Mesenchymal stem cell (in vitro differentiated cells and primary cell): ENCODE measurements around the gene PTEN. TPM values are rescaled to one million over a fixed set of nuclear protein-coding genes. Genes with fewer than 3 reads are reported as not detected.

Experiments
- DNase-seq: peaks from one replicate; pipeline ENCODE4 v3.0.0-alpha.2; 2013
- H2AFZ ChIP-seq: one replicate; pipeline ENCODE4 v1.6.1; 2013; ENCODE audit warnings: low read depth, mild to moderate bottlenecking, control low read depth, inconsistent platforms, low read length, moderate library complexity
- H2AK5ac ChIP-seq: 2 replicates; pipeline ENCODE4 v1.6.1; 2013; ENCODE audit warnings: low read length, moderate library complexity, mild to moderate bottlenecking, inconsistent platforms; ENCODE audit not compliant: severe bottlenecking
- H2BK120ac ChIP-seq: one replicate; pipeline ENCODE4 v1.6.1; 2013; ENCODE audit warnings: low read depth, mild to moderate bottlenecking, inconsistent platforms, low read length, moderate library complexity
- H2BK12ac ChIP-seq, 2 experiments: one replicate each; pipeline ENCODE4 v1.6.1; 2013; ENCODE audit warnings: inconsistent platforms in 2 of 2, low read length in 2 of 2, mild to moderate bottlenecking in 2 of 2, moderate library complexity in 2 of 2, control low read depth in 1 of 2
- H2BK15ac ChIP-seq: one replicate; pipeline ENCODE4 v1.6.1; 2013; ENCODE audit warnings: mild to moderate bottlenecking, low read depth, inconsistent platforms; ENCODE audit not compliant: poor library complexity, severe bottlenecking
- H2BK5ac ChIP-seq: 2 replicates; pipeline ENCODE4 v1.6.1; 2013; ENCODE audit warnings: low read depth, mild to moderate bottlenecking, low read length, control low read depth, inconsistent platforms; ENCODE audit not compliant: poor library complexity, severe bottlenecking
- H3K14ac ChIP-seq, 2 experiments: one replicate each; pipeline ENCODE4 v1.6.1; 2013; ENCODE audit warnings: inconsistent platforms in 2 of 2, low read length in 2 of 2, control low read depth in 1 of 2, mild to moderate bottlenecking in 1 of 2, moderate library complexity in 1 of 2
- H3K18ac ChIP-seq, 2 experiments: one replicate each; pipeline ENCODE4 v1.6.1; 2013; ENCODE audit warnings: inconsistent platforms in 2 of 2, low read length in 2 of 2, control low read depth in 1 of 2, low read depth in 1 of 2, mild to moderate bottlenecking in 1 of 2
- H3K23ac ChIP-seq, 2 experiments: one replicate each; pipeline ENCODE4 v1.6.1; 2013; ENCODE audit warnings: inconsistent platforms in 2 of 2, low read length in 2 of 2, mild to moderate bottlenecking in 2 of 2, moderate library complexity in 2 of 2, control low read depth in 1 of 2
- H3K27ac ChIP-seq: 2 replicates; pipeline ENCODE4 v1.5.1; 2013; ENCODE audit warnings: mild to moderate bottlenecking, moderate library complexity, low read length, control low read depth, inconsistent platforms; ENCODE audit not compliant: poor library complexity, severe bottlenecking
- H3K27me3 ChIP-seq, 2 experiments: 2 replicates each; pipeline versions ENCODE4 v1.6.1 to v1.7.0; 2013; ENCODE audit warnings: low read length in 2 of 2, mild to moderate bottlenecking in 2 of 2, moderate library complexity in 2 of 2, control low read depth in 1 of 2, inconsistent platforms in 1 of 2; ENCODE audit not compliant: control insufficient read depth in 1 of 2, insufficient read depth in 1 of 2
- H3K36me3 ChIP-seq, 2 experiments: 2 replicates each; pipeline versions ENCODE4 v1.6.1 to v1.7.0; 2013; ENCODE audit warnings: low read length in 2 of 2, control low read depth in 1 of 2, inconsistent platforms in 1 of 2, low read depth in 1 of 2, mild to moderate bottlenecking in 1 of 2; ENCODE audit not compliant: insufficient read depth in 2 of 2, control insufficient read depth in 1 of 2
- H3K4ac ChIP-seq, 2 experiments: one replicate each; pipeline ENCODE4 v1.6.1; 2013; ENCODE audit warnings: inconsistent platforms in 2 of 2, low read length in 2 of 2, mild to moderate bottlenecking in 2 of 2, moderate library complexity in 2 of 2, control low read depth in 1 of 2, low read depth in 1 of 2
- H3K4me1 ChIP-seq: 2 replicates; pipeline ENCODE4 v1.6.1; 2013; ENCODE audit warnings: low read depth, low read length, control low read depth; ENCODE audit not compliant: control insufficient read depth, insufficient read depth
- H3K4me2 ChIP-seq: 2 replicates; pipeline ENCODE4 v1.6.1; 2013; ENCODE audit warnings: low read length, mild to moderate bottlenecking, inconsistent platforms; ENCODE audit not compliant: poor library complexity, severe bottlenecking
- H3K4me3 ChIP-seq, 2 experiments: 2 replicates each; pipeline versions ENCODE4 v1.5.1 to v1.7.0; 2013; ENCODE audit warnings: low read length in 2 of 2, mild to moderate bottlenecking in 2 of 2, control low read depth in 1 of 2, low read depth in 1 of 2; ENCODE audit not compliant: insufficient read depth in 1 of 2
- H3K79me1 ChIP-seq: replicated peaks from 2 replicates; pipeline ENCODE4 v1.6.1; 2013; ENCODE audit warnings: mild to moderate bottlenecking, control low read depth, low read length, inconsistent platforms; ENCODE audit not compliant: poor library complexity, severe bottlenecking
- H3K9ac ChIP-seq: 2 replicates; pipeline ENCODE4 v1.7.0; 2013; ENCODE audit warnings: mild to moderate bottlenecking, low read length, moderate library complexity
- H3K9me3 ChIP-seq: 2 replicates; pipeline ENCODE4 v1.7.0; 2013; ENCODE audit warnings: mild to moderate bottlenecking, low read length; ENCODE audit not compliant: control insufficient read depth
- H4K8ac ChIP-seq: one replicate; pipeline ENCODE4 v1.6.1; 2013; ENCODE audit warnings: inconsistent platforms, mild to moderate bottlenecking, low read length, moderate library complexity
- H4K91ac ChIP-seq: one replicate; pipeline ENCODE4 v1.6.1; 2013; ENCODE audit warnings: mild to moderate bottlenecking, low read length, inconsistent platforms
- WGBS: methylation state at CpG from one replicate; pipeline ENCODE4 v1.1.7; 2013; ENCODE audit warnings: mixed read lengths; 5-methylcytosine and 5-hydroxymethylcytosine counted together
- small RNA-seq: library from polyadenylated mRNA; stranded (forward); fragments of <200 nt; extraction: miRNeasy Mini kit (QIAGEN cat#:217004); gene quantifications from one replicate; pipeline ENCODE3, GENCODE V24; 2013; ENCODE audit warnings: low read depth

Gene PTEN

GRCh38 chr10:88017781-88018180 lies 154.4 kb downstream of the PTEN start:
- no peak overlapping the region for H4K91ac ChIP-seq
- H2AFZ ChIP-seq: no peak overlapping the region
- no peak overlapping the region for H3K4me2 ChIP-seq
- no peak overlapping the region for H3K9ac ChIP-seq
- no peak overlapping the region for H4K8ac ChIP-seq
- H2BK15ac ChIP-seq: no peak overlapping the region
- H2BK5ac ChIP-seq: no peak overlapping the region
- no peak overlapping the region for H2AK5ac ChIP-seq
- H2BK12ac ChIP-seq: no peak overlapping the region
- DNase-seq: no peak
- H3K4ac ChIP-seq: no peak overlapping the region
- H3K4me3 ChIP-seq: no peak overlapping the region
- H3K9me3 ChIP-seq: no peaks in the 10 kb centered on the region
- H2BK120ac ChIP-seq: no peak overlapping the region
- no peaks in the 10 kb centered on the region for H3K4me1 ChIP-seq
- no peaks in the 10 kb centered on the region for H3K36me3 ChIP-seq
- no peak overlapping the region for H3K14ac ChIP-seq
- H3K18ac ChIP-seq: no peak overlapping the region
- no CpG with 5 or more reads among the region's 1 CpG for WGBS
- no peak overlapping the region for H3K27ac ChIP-seq
- H3K27me3 ChIP-seq: no peaks in the 10 kb centered on the region
- no peak overlapping the region for H3K23ac ChIP-seq
- no peaks in the 10 kb centered on the region for H3K79me1 ChIP-seq

GRCh38 chr10:88019753-88020152 lies 156.3 kb downstream of the PTEN start:
- no peak overlapping the region for H2BK120ac ChIP-seq
- H2AFZ ChIP-seq: no peak overlapping the region
- no peak overlapping the region for H4K91ac ChIP-seq
- H3K14ac ChIP-seq: no peak overlapping the region
- H3K9ac ChIP-seq: no peak overlapping the region
- H3K4ac ChIP-seq: no peak overlapping the region
- no peak overlapping the region for H2BK12ac ChIP-seq
- no peak overlapping the region for H3K4me3 ChIP-seq
- no peak overlapping the region for H3K4me2 ChIP-seq
- H3K27ac ChIP-seq: no peak overlapping the region
- no peaks in the 10 kb centered on the region for H3K79me1 ChIP-seq
- H3K4me1 ChIP-seq: peaks cover under 1% of the 10 kb centered on the region
- no peak overlapping the region for H2BK5ac ChIP-seq
- H3K27me3 ChIP-seq: no peaks in the 10 kb centered on the region
- no peak overlapping the region for H2AK5ac ChIP-seq
- DNase-seq: peak; percentile 30
- no peaks in the 10 kb centered on the region for H3K9me3 ChIP-seq
- H4K8ac ChIP-seq: no peak overlapping the region
- H3K36me3 ChIP-seq: no peaks in the 10 kb centered on the region
- no peak overlapping the region for H2BK15ac ChIP-seq
- H3K23ac ChIP-seq: no peak overlapping the region
- H3K18ac ChIP-seq: no peak overlapping the region
- 80% methylated on average over 1 of the region's 1 CpG for WGBS

Small RNA genes lying within 50 kb of the gene (small RNA-seq; reads per million reads assigned to genes)
- gene RF00284 (not detected), gene RN7SL78P (not detected)
